CD4-positive, alpha-beta T cell treated with Interferon gamma for 1 hour (primary cell): ENCODE measurements around the gene KCNMB4.
"Not testable (repeated sequence)": the region's sequence is repeated elsewhere in the genome, so short reads cannot be mapped to it uniquely, and the experiment has no call there.

Experiments
- DNase-seq: peaks from one replicate; pipeline ENCODE4 v3.0.0-alpha.2; 2020

Gene KCNMB4

GRCh38 chr12:70379846-70380245 is 13.8 kb downstream of the KCNMB4 start:
- no peak for DNase-seq

- DNase-seq: no peak
Observed at GRCh38 chr12:70383484-70383883, 17.4 kb downstream of the KCNMB4 start.

DNA sequence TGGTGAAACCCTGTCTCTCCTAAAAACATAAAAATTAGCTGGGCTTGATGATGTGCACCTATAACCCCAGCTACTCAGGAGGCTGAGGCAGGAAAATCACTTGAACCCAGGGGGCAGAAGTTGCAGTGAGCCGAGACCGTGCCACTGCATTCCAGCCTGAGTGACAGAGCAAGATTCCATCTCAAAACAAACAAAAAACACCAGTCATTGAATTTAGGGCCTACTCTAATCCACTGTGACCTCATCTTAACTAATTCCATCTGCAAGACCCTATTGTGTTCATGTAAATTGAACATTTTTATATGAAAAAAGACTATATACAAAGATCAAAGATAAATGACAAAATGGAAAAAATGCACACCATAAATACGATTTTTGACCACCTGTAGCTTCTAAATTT is 17.8 kb downstream of the KCNMB4 start:
- no peak for DNase-seq

GRCh38 chr12:70386771-70387170 is 20.7 kb downstream of the KCNMB4 start:
- no peak for DNase-seq

DNA sequence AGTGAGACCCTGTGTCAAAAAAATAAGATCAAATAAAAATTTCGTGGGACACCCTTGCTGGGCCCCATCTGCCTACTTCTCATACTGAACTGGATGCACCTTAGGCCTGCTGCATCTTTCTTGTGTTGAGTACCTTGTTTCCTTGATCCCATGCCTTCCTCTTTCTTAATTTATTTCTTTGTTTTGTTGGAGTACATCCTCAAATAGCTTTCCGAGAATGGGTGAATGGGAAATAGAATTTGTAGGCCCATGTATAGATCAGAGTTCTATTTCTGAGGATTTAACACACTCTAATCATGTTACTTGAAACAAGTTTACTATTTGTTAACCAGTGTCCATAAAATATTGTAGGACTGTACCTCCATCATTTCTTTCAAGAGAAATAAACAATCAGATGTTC is 23.6 kb downstream of the KCNMB4 start:
- no peak for DNase-seq

- not testable (repeated sequence) for DNase-seq
Observed at GRCh38 chr12:70392631-70393030, 26.5 kb downstream of the KCNMB4 start.

GRCh38 chr12:70393787-70394499 is 27.9 kb downstream of the KCNMB4 start:
- DNase-seq: no peak

DNA sequence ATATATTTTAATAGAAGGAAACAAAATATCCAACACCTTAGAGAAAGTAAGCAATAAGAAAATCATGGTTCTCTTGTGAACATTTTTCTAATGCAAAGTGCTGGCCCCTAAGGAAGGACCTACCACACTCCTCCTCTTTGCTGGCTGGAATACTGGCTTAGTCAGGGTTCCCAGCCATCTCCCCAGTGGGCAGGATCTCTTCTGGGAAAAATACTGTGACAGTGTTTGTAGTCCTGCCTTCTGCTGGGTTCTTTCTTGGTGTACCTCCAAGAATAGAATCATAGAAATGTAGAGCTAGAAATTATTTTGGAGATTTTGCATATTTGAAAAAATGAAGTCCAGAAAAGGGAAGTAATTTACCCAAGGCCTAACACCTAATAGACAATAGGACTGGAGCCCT is 31.9 kb downstream of the KCNMB4 start:
- DNase-seq: no peak

GRCh38 chr12:70398862-70399261 is 32.8 kb downstream of the KCNMB4 start:
- DNase-seq: no peak

GRCh38 chr12:70399311-70399710 is 33.2 kb downstream of the KCNMB4 start:
- DNase-seq: no peak

DNA sequence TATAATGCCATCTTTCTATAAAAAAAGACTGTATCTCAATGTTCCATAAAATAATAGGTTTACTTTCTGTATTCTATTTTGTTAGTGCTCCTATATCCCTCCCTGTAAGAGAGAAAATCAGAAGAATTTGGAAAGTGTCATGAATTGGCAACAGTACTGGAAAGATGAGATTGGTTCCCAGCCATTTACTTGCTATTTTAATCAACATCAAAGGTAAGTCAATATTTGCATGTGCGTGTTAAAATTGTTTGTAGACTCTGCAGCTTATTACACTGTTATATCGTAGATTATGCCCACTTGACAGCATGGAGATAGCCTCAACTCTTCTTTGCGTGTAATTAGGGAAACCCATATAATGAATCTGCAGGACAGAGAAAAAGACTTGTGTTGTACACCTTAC is 34.0 kb downstream of the KCNMB4 start:
- no peak for DNase-seq

- DNase-seq: no peak
Observed at GRCh38 chr12:70402597-70402996, 36.5 kb downstream of the KCNMB4 start.

DNA sequence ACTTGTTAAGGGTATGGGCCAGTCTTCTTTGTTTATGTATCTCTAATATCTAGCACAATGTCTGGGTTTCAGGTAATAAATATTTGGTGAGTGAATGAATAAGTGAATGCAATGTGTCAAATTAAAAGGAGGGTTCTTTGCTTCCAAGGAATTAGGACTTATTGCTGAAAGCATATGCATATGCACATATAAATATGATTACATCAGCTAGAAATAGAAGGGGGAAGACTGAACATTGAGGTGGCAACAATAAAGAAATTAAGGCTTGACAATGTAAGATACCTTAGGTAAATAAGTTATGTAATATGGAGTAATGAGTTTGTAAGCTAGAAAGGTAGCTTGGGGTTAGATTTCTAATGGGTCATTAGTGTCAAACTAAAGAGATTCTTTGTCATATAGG is 37.7 kb downstream of the KCNMB4 start:
- DNase-seq: no peak

GRCh38 chr12:70408004-70408790 is 42.1 kb downstream of the KCNMB4 start:
- no peak for DNase-seq

- DNase-seq: no peak
Observed at GRCh38 chr12:70415987-70416386, 49.9 kb downstream of the KCNMB4 start.

DNA sequence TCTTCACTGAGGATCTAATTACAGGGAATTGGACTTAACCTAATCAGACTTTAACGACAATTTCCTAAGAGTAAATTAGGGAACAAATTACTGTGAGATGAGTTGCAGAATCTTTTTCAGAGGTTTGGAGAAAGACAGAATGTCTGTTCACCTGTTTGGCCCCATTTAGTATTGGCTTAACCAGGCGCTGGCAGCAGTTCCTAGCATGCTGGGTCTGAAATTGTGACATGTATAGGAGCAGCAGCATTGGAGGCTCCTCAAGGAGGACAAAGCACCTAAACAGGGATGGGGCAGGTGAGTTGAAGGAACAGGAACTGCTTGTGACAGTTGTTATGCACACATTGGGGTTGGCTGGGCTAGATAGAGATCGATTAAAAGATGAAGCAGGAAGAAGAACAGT is 51.0 kb downstream of the KCNMB4 start:
- DNase-seq: no peak

DNA sequence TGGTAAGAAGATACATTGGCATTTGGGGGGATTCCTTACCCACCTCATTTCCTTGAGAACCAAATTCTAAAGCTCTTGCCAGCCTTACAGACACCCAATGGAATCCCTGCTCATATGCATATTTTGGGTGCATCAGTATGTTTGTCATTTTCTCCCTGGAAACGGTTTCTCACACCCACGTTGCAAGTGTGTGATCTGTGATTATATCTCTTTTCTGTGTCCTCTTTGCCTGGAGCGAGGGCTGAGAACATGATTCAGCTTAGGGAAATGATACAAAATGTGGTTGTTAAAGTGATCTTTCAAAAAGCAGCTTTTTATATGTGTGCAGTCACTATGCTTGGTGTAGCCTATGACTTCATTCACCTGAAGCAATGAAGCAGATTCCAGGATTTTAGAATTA is 52.0 kb downstream of the KCNMB4 start:
- no peak for DNase-seq

GRCh38 chr12:70422631-70423030 is 56.5 kb downstream of the KCNMB4 start:
- DNase-seq: no peak

- DNase-seq: no peak
Observed at GRCh38 chr12:70426620-70427019, 60.5 kb downstream of the KCNMB4 start.

- DNase-seq: no peak
Observed at GRCh38 chr12:70427611-70428010, 61.5 kb downstream of the KCNMB4 start.

DNA sequence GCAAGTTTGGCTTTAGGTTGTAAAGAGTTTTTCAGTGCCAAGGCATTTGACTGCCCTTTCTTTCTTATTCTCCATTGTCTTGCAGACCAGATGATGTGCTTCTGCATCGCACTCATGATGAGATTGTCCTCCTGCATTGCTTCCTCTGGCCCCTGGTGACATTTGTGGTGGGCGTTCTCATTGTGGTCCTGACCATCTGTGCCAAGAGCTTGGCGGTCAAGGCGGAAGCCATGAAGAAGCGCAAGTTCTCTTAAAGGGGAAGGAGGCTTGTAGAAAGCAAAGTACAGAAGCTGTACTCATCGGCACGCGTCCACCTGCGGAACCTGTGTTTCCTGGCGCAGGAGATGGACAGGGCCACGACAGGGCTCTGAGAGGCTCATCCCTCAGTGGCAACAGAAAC is 64.3 kb downstream of the KCNMB4 start:
- DNase-seq: no peak

DNA sequence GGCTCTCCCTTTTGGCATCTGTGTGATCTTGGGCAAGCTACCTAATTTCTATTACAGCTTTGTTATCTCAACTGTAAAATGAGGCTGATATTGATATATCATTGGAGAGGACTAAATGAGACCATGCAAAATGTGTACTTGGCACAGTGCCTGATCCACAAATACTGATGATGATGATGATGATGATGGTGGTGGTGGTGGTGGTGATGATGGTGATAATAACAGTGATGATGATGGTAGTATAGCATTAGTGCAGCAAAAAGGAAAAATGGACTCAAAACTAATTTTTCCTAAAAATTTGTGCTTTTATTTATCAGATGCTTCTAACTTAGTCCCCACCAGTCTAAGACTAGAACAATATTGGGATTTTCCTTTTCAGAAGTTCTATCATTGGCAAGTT is 70.7 kb downstream of the KCNMB4 start:
- no peak for DNase-seq

DNA sequence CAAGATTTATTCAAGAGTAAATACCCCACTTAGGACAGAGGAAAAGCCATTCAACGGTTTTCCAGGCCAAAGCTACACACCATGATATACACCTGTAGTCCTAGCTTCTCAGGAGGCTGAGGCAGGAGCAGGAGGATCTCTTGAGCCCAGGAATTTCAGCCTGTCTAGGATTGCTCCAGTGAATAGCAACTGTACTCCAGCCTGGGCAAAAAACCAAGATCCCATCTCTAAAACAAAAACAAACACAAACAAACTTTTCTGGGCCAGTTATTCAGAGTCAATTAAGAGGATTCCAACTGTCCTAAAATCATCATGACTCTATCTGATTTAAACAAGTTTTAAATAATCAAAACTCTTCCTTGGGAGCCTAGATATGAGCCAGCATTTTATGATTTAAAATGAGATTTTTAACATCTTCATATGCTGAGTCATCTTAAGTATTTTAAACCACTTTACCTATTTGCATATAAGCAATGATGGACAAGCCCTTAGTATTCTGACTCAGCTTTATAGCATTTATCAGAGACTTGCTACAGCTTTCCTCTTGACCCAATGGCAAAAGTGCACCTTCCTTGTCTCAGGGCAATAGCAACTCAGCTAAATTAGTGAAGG is 77.1 kb downstream of the KCNMB4 start:
- DNase-seq: no peak

GRCh38 chr12:70444903-70445302 is 78.8 kb downstream of the KCNMB4 start:
- no peak for DNase-seq
